ENCODE data around the gene DACT3.

DACT3 gene

GRCh38 chr19:46640656-46641055, 20.3 kb downstream of the DACT3 start:
- H3K27ac ChIP-seq, result no peak overlapping the region
- no peak for TF ChIP-seq ZFX (IDR thresholded peaks at IDR 0.05; ENCODE audit: borderline replicate concordance)
- TF ChIP-seq CTCF (IDR thresholded peaks at IDR 0.05), result no peak

GRCh38 chr19:46639358-46640182, 21.4 kb downstream of the DACT3 start:
- H3K27ac ChIP-seq, result no peak overlapping the region
- no peak for TF ChIP-seq CTCF (IDR thresholded peaks at IDR 0.05)
- TF ChIP-seq ZFX (IDR thresholded peaks at IDR 0.05; ENCODE audit: borderline replicate concordance), result no peak

- TF ChIP-seq ZFX (IDR thresholded peaks at IDR 0.05; ENCODE audit: borderline replicate concordance) (no peak), CTCF (IDR thresholded peaks at IDR 0.05) (no peak)
- no peak overlapping the region for H3K27ac ChIP-seq
Observed at GRCh38 chr19:46637224-46637623, 23.8 kb downstream of the DACT3 start.

GRCh38 chr19:46635920-46636761, 24.8 kb downstream of the DACT3 start, which contains the start of gene GNG8:
TSS of gene GNG8 (minus strand) at chr19:46636202. CDS start at chr19:46634682, 1,520 bp downstream.
- no peak within 1 kb of the TSS for H3K27ac ChIP-seq
- TF ChIP-seq ZFX (IDR thresholded peaks at IDR 0.05; ENCODE audit: borderline replicate concordance), result no peak
- TF ChIP-seq CTCF (IDR thresholded peaks at IDR 0.05), result no peak

GRCh38 chr19:46634656-46635218, 26.2 kb downstream of the DACT3 start:
- TF ChIP-seq ZFX (IDR thresholded peaks at IDR 0.05; ENCODE audit: borderline replicate concordance) (no peak), CTCF (IDR thresholded peaks at IDR 0.05) (no peak)
- no peak overlapping the region for H3K27ac ChIP-seq

GRCh38 chr19:46634045-46634655, 26.8 kb downstream of the DACT3 start:
- H3K27ac ChIP-seq, result no peak overlapping the region

More at GRCh38 chr19:46634045-46634655, 26.8 kb downstream of the DACT3 start:
- TF ChIP-seq CTCF (IDR thresholded peaks at IDR 0.05) (no peak), ZFX (IDR thresholded peaks at IDR 0.05; ENCODE audit: borderline replicate concordance) (no peak)
